Fibroblast of lung (primary cell): ENCODE results near the gene PRELID2.

ENCODE experiments used
- EZH2 ChIP-seq: IDR thresholded peaks from 2 replicates; pipeline ENCODE4 v1.5.1; 2012; ENCODE audit warnings: low read length, control low read depth, mild to moderate bottlenecking; ENCODE audit errors: missing control alignments
- TF ChIP-seq, protein P1 (sequence below), 2 donors: IDR thresholded peaks in 1 of 2; conservative IDR thresholded peaks in 1 of 2; 1 replicate in 1 of 2; 2 replicates in 1 of 2; pipeline ENCODE4 v1.5.1; 2011 to 2012; ENCODE audit warnings: low read length in 2 of 2, control low read depth in 1 of 2, inconsistent platforms in 1 of 2, low read depth in 1 of 2, mild to moderate bottlenecking in 1 of 2

DNA sequence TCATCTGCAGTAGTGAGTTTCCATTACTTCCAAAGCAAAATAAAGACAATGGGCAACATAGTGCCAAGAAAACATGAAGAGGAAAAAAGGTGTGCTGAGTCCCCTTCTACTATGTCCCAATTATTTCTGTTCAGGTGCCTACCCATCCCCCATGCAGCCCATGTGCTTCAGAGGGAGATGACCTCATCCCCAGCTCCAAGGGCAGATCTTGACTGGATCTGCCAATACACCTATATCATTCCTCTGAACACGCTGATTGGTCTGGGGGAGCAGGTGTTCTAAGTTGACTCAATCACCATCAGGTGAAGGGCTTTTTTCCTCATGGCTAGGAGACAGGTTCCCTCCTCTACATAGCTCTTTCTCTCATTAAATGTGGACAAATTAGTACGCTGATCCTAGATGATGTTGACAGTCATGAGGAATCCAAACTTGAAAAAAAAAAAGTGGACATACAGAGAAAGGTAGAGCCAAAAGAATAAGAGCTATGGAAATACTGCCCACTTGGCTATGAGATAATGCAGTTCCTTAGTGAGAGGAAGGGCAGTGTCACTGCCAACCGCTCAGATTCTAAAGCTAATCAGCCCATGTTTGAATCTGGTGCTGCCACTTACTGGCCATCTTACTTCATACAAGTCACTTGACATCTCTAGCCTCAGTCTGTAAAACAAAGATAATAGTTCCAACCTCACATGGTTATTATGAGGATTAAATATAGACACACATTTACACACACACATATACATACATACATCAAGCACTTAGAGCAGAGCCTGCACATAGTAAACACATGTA, 23.1 kb downstream of the PRELID2 start:
- TF ChIP-seq, protein P1, sequence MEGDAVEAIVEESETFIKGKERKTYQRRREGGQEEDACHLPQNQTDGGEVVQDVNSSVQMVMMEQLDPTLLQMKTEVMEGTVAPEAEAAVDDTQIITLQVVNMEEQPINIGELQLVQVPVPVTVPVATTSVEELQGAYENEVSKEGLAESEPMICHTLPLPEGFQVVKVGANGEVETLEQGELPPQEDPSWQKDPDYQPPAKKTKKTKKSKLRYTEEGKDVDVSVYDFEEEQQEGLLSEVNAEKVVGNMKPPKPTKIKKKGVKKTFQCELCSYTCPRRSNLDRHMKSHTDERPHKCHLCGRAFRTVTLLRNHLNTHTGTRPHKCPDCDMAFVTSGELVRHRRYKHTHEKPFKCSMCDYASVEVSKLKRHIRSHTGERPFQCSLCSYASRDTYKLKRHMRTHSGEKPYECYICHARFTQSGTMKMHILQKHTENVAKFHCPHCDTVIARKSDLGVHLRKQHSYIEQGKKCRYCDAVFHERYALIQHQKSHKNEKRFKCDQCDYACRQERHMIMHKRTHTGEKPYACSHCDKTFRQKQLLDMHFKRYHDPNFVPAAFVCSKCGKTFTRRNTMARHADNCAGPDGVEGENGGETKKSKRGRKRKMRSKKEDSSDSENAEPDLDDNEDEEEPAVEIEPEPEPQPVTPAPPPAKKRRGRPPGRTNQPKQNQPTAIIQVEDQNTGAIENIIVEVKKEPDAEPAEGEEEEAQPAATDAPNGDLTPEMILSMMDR (conservative IDR thresholded peaks at IDR 0.05 in 1 of 2, IDR thresholded peaks at IDR 0.05 in 1 of 2; ENCODE audit: low read depth in 1 of 2, low read length in 2 of 2) = peak; percentile 2 to 38
- TF ChIP-seq EZH2 = no peak
